ENCODE results near the gene FEM1A. TPM values are rescaled to one million over a fixed set of nuclear protein-coding genes. Genes with fewer than 3 reads are reported as not detected.
"Not testable (repeated sequence)": the region's sequence is repeated elsewhere in the genome, so short reads cannot be mapped to it uniquely, and the experiment has no call there.

FEM1A gene
- total RNA-seq = 10 to 100 TPM; 14.1 to 23.9 (median 15.3) TPM

- ATAC-seq = peak; percentile 98
- Histone ChIP-seq H3K4me3 (peak within 1 kb of the TSS; percentile 91 to 94), H3K27ac (peak within 1 kb of the TSS; percentile 85 to 92 (median 90)), H3K27me3 (no peaks in the 10 kb centered on the region), H3K36me3 (peaks cover 0 to 41% of the 10 kb centered on the region in 2 donors), H3K9me3 (no peaks in the 10 kb centered on the region), H3K4me1 (peaks cover 0 to 50% (median 16%) of the 10 kb centered on the region in 3 donors)
- peak in 3 of 4 experiments; percentile 94 to 99 (median 98) for TF ChIP-seq CTCF (IDR thresholded peaks at IDR 0.05)
- TF ChIP-seq POLR2AphosphoS5 (IDR thresholded peaks at IDR 0.05) = peak; percentile 74
- TF ChIP-seq POLR2A (IDR thresholded peaks at IDR 0.05) = peak; percentile 75 to 89
- no peak for TF ChIP-seq EP300 (IDR thresholded peaks at IDR 0.05)
- 0% methylated on average over 16 to 19 of the region's 80 CpGs for WGBS, 2 donors (ENCODE audit: low coverage in 1 of 2)
These were observed at the start of gene FEM1A for GRCh38 chr19:4791183-4792018. FEM1A (plus strand) TSS chr19:4791734; CDS start chr19:4791855, 121 bp downstream.

DNA sequence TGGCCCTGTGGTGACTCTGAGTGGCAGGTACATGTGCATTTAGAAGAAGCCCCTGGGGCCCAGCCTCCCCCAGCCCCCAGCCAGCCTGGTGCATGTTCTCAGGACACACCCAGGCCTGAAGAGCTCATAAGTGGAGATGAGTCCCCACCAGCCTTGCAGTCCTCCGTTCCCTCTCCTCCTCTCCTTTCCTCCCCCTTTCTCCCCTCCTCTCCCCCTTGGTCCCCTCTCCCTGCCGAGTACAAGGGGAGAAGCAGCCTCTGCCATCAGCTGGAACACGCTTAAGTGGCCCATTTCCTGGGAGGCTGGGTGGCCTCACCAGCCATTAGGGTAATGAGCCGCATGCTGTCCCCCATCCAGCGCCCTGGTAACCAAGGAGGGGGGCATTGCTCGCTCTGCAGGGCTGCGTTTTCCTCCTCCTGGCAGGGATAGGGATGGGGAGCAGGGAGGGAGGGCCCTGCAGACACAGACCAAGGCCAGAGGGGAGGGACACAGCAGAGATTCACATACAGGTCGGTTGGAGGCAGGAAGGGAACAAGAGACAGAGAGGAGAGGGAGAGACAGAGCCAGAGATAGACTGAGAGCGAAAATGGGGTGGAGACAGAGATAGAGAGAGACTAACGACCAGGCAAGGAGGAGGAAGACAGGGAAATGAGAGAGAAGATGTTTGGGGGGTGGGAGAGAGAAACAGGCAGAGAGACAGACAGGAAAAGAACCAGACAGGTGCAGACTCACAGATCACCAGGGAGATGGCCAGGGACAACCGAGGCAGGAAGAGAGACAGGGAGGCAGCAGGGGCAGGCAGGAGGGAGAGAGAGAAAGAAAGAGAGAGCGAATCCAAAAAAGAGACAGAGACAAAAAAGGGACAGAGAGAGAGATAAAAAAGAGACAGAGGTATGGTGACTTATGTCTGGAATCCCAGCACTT is 48.5 kb upstream of the FEM1A start:
- Histone ChIP-seq H3K4me3 (no peak overlapping the region), H3K27ac (peak overlapping the region in 2 of 4 donors; percentile 24 to 40), H3K36me3 (no peaks in the 10 kb centered on the region), H3K27me3 (peaks cover 9% of the 10 kb centered on the region), H3K4me1 (peaks cover 0 to 31% (median 2%) of the 10 kb centered on the region in 3 donors), H3K9me3 (no peaks in the 10 kb centered on the region)
- no peak for TF ChIP-seq CTCF (IDR thresholded peaks at IDR 0.05)
- TF ChIP-seq POLR2A (IDR thresholded peaks at IDR 0.05) = no peak
- no peak for TF ChIP-seq EP300 (IDR thresholded peaks at IDR 0.05)
- TF ChIP-seq POLR2AphosphoS5 (IDR thresholded peaks at IDR 0.05) = no peak
- peak; percentile 27 for ATAC-seq
- WGBS, 2 donors (ENCODE audit: low coverage in 1 of 2) = 35 to 44% methylated on average over 5 to 6 of the region's 12 CpGs

DNA sequence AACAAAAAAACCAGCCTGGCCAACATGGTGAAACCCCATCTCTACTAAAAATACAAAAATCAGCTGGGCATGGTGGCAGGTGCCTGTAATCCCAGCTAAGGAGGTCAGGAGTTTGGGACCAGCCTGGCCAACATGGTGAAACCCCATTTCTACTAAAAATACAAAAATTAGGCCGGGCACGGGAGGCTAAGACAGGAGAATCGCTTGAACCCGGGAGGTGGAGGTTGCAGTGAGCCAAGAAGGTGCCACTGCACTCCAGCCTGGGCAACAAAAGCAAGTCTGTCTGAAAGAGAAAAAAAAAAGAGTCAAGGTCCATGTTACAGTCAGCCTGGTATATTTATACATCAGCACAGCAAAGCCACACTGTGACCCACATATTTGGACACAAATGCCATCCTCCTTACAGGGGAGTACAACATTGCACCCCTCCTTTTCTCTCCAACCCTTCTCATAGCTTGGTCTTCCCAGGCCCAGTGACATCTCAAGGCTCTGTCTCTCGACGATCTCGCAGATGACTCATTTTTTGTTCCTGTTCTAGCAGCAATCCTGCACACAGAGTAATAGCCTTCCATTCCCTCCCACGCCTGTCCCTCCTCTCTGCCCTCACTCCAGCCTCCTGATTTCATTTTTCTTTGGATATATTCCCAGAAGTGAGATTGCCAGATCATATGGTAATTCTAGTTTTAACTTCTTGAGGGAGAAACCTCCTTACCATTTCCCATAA is 46.9 kb upstream of the FEM1A start:
- peak overlapping the region in 2 of 4 donors; percentile 69 to 70 for H3K27ac ChIP-seq
- H3K36me3 ChIP-seq = no peaks in the 10 kb centered on the region
- TF ChIP-seq POLR2A (IDR thresholded peaks at IDR 0.05) (no peak), POLR2AphosphoS5 (IDR thresholded peaks at IDR 0.05) (peak; percentile 59)
- H3K27me3 ChIP-seq = peaks cover 17% of the 10 kb centered on the region
- H3K9me3 ChIP-seq = no peaks in the 10 kb centered on the region
- 21 to 29% methylated on average over 8 of the region's 8 CpGs for WGBS, 2 donors (ENCODE audit: low coverage in 1 of 2)
- ATAC-seq = peak; percentile 86
- H3K4me1 ChIP-seq = peaks cover 0 to 31% (median 2%) of the 10 kb centered on the region in 3 donors
- no peak overlapping the region for H3K4me3 ChIP-seq

DNA sequence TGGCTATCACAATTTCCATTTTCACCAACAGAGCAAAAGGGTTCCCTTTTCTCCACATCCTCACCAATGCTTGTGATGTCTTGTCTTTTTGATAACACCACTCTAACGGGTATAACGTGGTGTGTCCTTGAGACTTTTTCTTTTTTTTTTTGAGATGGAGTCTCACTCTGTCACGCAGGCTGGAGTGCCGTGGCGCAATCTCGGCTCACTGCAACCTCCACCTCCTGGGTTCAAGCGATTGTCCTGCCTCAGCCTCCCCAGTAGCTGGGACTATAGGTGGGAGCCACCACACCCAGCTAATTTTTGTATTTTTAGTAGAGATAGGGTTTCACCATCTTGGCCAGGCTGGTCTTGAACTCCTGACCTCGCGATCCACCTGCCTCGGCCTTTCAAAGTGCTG is 46.4 kb upstream of the FEM1A start:
- not testable (repeated sequence) for H3K36me3 ChIP-seq, H3K4me3 ChIP-seq, H3K9me3 ChIP-seq, ATAC-seq
- Histone ChIP-seq H3K27me3 (peaks cover 17% of the 10 kb centered on the region), H3K27ac (peak overlapping the region in 2 of 4 donors; percentile 69 to 70), H3K4me1 (peaks cover 0 to 31% (median 2%) of the 10 kb centered on the region in 3 donors)
- WGBS, 2 donors (ENCODE audit: low coverage in 1 of 2) = 23 to 69% methylated on average over 3 to 6 of the region's 10 CpGs

- ATAC-seq = no peak
- H3K4me1 ChIP-seq = peaks cover 0 to 31% (median 2%) of the 10 kb centered on the region in 3 donors
- no peak overlapping the region for H3K27ac ChIP-seq
- TF ChIP-seq POLR2A (IDR thresholded peaks at IDR 0.05) (no peak), POLR2AphosphoS5 (IDR thresholded peaks at IDR 0.05) (no peak), CTCF (IDR thresholded peaks at IDR 0.05) (no peak), EP300 (IDR thresholded peaks at IDR 0.05) (no peak)
- no peak overlapping the region for H3K4me3 ChIP-seq
- H3K36me3 ChIP-seq = no peaks in the 10 kb centered on the region
- peaks cover 17% of the 10 kb centered on the region for H3K27me3 ChIP-seq
- WGBS, 2 donors (ENCODE audit: low coverage in 1 of 2) = 64 to 100% methylated on average over 1 to 8 of the region's 8 CpGs
- H3K9me3 ChIP-seq = no peaks in the 10 kb centered on the region
These were observed 45.5 kb upstream of the FEM1A start for GRCh38 chr19:4745986-4746385.

All from gastroesophageal sphincter (tissue), 4 donors.